Thyroid gland (tissue), 4 donors: ENCODE data around the gene LSM2. TPM values are rescaled to one million over a fixed set of nuclear protein-coding genes. Genes with fewer than 3 reads are reported as not detected.

ENCODE experiments used
- DNase-seq, 2 donors: peaks; one replicate each; pipeline ENCODE4 v3.0.0-alpha.2; 2019
- H3K27ac ChIP-seq, 3 donors: fragments of 200-600 bp; sonication (generic); 1 replicate in 2 of 3; 2 replicates in 1 of 3; pipeline ENCODE4 v1.5.1; 2016 to 2019; ENCODE audit warnings: mild to moderate bottlenecking in 1 of 3, moderate library complexity in 1 of 3
- H3K27me3 ChIP-seq: fragments of 200-600 bp; sonication (generic); one replicate; pipeline ENCODE4 v1.5.1; 2019
- H3K36me3 ChIP-seq, 2 donors: fragments of 200-600 bp; sonication (generic); one replicate each; pipeline ENCODE4 v1.5.1; 2016 to 2019
- H3K4me1 ChIP-seq, 2 donors: fragments of 200-600 bp; sonication (generic); one replicate each; pipeline ENCODE4 v1.5.1; 2017 to 2019
- H3K4me3 ChIP-seq, 3 donors: fragments of 200-600 bp; sonication (generic); replicated peaks in 1 of 3; 1 replicate in 2 of 3; 2 replicates in 1 of 3; pipeline ENCODE4 v1.5.1; 2016; ENCODE audit warnings: mild to moderate bottlenecking in 1 of 3
- H3K9me3 ChIP-seq: fragments of 200-600 bp; sonication (generic); one replicate; pipeline ENCODE4 v1.5.1; 2017
- CTCF ChIP-seq, 6 experiments: fragments of 200-600 bp in 3 of 6; fragments of 450-650 bp in 3 of 6; sonication (generic) in 3 of 6; IDR thresholded peaks; one replicate each; pipeline ENCODE4 v1.5.1; 2016 to 2019; ENCODE audit warnings: antibody characterized with exemption in 6 of 6, mild to moderate bottlenecking in 2 of 6, inconsistent platforms in 1 of 6, moderate library complexity in 1 of 6
- POLR2A ChIP-seq, 2 donors: fragments of 450-650 bp; IDR thresholded peaks; one replicate each; pipeline ENCODE4 v1.6.1; 2017; ENCODE audit warnings: antibody characterized with exemption in 2 of 2, mild to moderate bottlenecking in 2 of 2, moderate library complexity in 1 of 2
- WGBS, 2 donors: methylation state at CpG; one replicate each; pipeline ENCODE4 v1.1.5; 2017; 5-methylcytosine and 5-hydroxymethylcytosine counted together
- intact Hi-C: fragments of 100-400 bp; cut with DNase I; formaldehyde crosslinking; loops from one replicate; pipeline ENCODE4 v1.15.1; 2023
- total RNA-seq, 4 donors: library from RNA; depleted of rRNA; stranded (reverse); fragments of >200 nt; gene quantifications; one replicate each; pipeline ENCODE4 v1.2.3, GENCODE V29; 2016

Gene LSM2
- total RNA-seq, 4 donors from 2014 or later, result 29.2 to 48.4 (median 36.5) TPM

DNA sequence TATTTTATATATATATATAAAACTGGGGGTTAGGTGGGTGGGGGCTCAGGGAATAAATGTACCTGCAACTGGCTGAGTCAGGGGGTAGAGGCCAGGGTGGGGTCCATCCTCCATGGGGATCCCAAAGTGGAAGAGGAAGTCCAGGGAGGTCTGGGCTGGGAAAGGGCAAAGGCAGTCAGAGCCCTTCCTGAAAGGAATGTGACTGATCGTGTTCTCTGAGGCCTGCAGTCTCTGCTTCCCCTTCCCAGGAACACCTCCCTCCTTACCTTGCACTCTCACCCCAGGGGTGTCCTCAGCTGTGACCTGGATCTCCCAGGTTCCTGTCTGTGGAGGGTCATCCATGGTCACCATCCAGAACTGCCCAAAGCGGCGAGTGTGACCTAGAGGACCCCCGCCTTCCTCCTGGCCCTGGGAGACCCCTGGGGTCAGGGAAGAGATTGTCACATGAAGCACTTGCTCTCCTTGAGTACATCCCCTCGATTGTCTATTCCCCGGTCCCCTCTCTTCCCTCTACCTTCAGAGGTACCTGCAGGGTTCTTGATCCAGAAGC lies 39.6 kb downstream of the LSM2 start:
- 70 to 85% methylated on average over 3 to 6 of the region's 6 CpGs for WGBS, 2 donors

GRCh38 chr6:31765910-31766794 lies 40.6 kb downstream of the LSM2 start:
- Histone ChIP-seq H3K4me1 (no peaks in the 10 kb centered on the region), H3K27ac (no peak overlapping the region), H3K9me3 (no peaks in the 10 kb centered on the region), H3K27me3 (no peaks in the 10 kb centered on the region), H3K36me3 (no peaks in the 10 kb centered on the region), H3K4me3 (peak overlapping the region in 1 of 3 donors; percentile 4)
- TF ChIP-seq POLR2A (IDR thresholded peaks at IDR 0.05), result peak in 1 of 2 donors; percentile 5
- TF ChIP-seq CTCF (IDR thresholded peaks at IDR 0.05), result no peak
- intact Hi-C loops, result no loop called here
- peak; percentile 18 to 38 for DNase-seq
- WGBS, 2 donors, result 32 to 57% methylated on average over 24 to 28 of the region's 42 CpGs

More for the DNA sequence above, 39.6 kb downstream of the LSM2 start:
- no peak for TF ChIP-seq POLR2A (IDR thresholded peaks at IDR 0.05)
- no peak for TF ChIP-seq CTCF (IDR thresholded peaks at IDR 0.05)
- Histone ChIP-seq H3K36me3 (no peaks in the 10 kb centered on the region), H3K27ac (no peak overlapping the region), H3K9me3 (no peaks in the 10 kb centered on the region), H3K27me3 (no peaks in the 10 kb centered on the region), H3K4me3 (no peak overlapping the region), H3K4me1 (no peaks in the 10 kb centered on the region)
- intact Hi-C loops, result no loop called here
- no peak for DNase-seq

DNA sequence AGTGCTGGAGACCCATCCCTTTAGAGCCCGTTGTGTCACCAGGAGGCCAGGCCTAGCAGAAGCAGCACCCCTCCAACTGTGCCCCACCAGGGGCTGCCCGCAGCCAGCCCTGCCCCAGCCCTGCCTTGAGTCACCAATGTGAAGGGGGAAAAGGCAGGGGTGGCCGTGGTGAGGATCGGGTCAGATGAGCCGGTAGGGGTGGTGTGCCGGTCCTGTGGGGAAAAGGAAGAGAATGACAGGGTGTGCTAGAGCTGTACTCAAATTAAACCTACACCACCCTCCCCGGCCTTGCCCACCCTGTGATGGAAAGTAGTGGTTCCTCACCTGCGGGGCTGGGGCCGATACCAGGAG lies 41.2 kb downstream of the LSM2 start:
- DNase-seq, result no peak
- TF ChIP-seq CTCF (IDR thresholded peaks at IDR 0.05) (no peak), POLR2A (IDR thresholded peaks at IDR 0.05) (no peak)
- intact Hi-C loops, result no loop called here
- no peak overlapping the region for H3K27ac ChIP-seq
- no peaks in the 10 kb centered on the region for H3K27me3 ChIP-seq
- H3K9me3 ChIP-seq, result no peaks in the 10 kb centered on the region
- no peak overlapping the region for H3K4me3 ChIP-seq
- no peaks in the 10 kb centered on the region for H3K36me3 ChIP-seq
- no peaks in the 10 kb centered on the region for H3K4me1 ChIP-seq
- WGBS, 2 donors, result 80 to 83% methylated on average over 9 of the region's 9 CpGs

DNA sequence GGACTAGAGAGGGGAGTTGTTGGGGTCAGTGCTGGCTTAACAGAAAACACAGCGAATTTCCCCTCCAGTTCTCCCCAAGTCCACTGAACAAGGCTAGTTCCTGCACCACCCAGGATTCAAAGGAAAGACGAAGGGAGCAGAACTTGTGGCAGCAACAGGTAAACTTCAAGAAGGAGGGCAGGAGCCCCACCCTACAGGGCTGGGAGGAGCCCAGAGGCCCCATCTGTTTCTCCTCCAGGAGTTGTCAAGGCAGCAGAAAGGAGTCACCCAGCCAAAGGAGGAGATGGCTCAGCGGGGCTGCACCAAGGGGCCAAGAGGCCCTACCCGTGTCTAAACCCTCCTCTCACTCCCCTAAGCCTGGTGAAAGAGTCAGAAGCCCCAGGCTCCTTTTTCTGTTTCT lies 42.6 kb downstream of the LSM2 start:
- 89 to 91% methylated on average over 4 of the region's 4 CpGs for WGBS, 2 donors
- Histone ChIP-seq H3K4me3 (no peak overlapping the region), H3K27ac (no peak overlapping the region), H3K27me3 (no peaks in the 10 kb centered on the region), H3K9me3 (no peaks in the 10 kb centered on the region), H3K36me3 (no peaks in the 10 kb centered on the region), H3K4me1 (no peaks in the 10 kb centered on the region)
- TF ChIP-seq POLR2A (IDR thresholded peaks at IDR 0.05) (no peak), CTCF (IDR thresholded peaks at IDR 0.05) (no peak)
- DNase-seq, result no peak
- intact Hi-C loops, result no loop called here

DNA sequence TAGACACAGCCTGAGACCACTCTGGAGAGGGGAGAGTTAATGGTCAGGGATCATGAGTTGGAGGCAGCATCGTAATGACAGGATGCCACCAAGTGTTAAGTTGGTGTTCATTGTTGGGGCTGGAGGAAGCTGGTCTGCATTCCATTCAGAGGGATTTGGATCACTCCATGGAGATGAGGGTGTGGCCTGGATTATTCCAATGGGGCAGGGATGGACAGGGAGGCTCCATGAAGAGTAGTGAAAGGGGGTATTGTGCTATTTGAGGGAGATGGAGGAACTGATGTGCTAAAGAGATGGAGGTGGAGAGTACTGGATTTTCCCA lies 43.2 kb downstream of the LSM2 start:
- Histone ChIP-seq H3K36me3 (no peaks in the 10 kb centered on the region), H3K27me3 (no peaks in the 10 kb centered on the region), H3K27ac (no peak overlapping the region), H3K4me1 (no peaks in the 10 kb centered on the region), H3K9me3 (no peaks in the 10 kb centered on the region), H3K4me3 (no peak overlapping the region)
- TF ChIP-seq CTCF (IDR thresholded peaks at IDR 0.05) (no peak), POLR2A (IDR thresholded peaks at IDR 0.05) (no peak)
- intact Hi-C loops, result no loop called here
- 26 to 33% methylated on average over 1 of the region's 1 CpG for WGBS, 2 donors
- DNase-seq, result no peak
